Measurements from ENCODE around the gene RAF1.

The RAF1 gene

DNA sequence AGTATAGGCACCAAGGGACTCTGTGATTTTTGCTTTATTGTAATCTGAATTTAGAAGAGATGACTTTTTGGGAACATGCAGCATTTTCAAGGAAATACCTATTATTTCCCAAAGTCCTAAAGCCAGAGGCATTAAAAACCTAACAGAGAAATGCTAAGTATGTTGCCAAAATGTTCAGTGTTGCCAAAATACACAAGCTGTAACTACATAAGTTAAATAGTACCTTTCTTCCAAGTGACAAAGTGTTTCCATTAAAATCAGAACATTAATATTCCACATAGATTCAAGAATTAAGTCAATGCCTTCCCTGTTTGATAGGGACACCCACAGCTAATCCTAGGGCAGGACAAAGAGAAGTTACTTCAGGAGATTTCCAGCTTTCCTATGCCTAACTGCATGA is 65.0 kb downstream of the RAF1 start:
- in situ Hi-C loops (cut with HindIII; ENCODE audit: low sequenced_read_pairs), result no loop called here

DNA sequence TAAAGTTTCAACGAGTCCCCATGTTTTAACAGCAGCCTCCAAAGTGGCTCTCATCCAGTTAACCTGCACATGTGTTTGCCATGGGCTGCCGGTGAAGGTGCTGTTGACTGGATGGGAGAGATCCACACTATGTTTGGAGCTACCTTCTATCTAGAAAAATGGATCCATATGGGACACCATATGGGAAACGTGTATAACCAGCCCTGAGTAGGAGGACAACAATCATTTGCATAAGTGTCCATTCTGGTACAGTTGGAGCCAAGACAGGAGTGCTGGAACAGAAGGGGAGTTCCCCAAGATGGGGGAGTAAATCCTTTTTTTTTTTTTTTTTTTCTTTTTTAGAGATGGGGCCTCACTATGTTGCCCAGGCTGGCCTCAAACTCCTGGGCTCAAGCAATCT is 70.4 kb downstream of the RAF1 start:
- in situ Hi-C loops (cut with HindIII; ENCODE audit: low sequenced_read_pairs), result no loop called here

DNA sequence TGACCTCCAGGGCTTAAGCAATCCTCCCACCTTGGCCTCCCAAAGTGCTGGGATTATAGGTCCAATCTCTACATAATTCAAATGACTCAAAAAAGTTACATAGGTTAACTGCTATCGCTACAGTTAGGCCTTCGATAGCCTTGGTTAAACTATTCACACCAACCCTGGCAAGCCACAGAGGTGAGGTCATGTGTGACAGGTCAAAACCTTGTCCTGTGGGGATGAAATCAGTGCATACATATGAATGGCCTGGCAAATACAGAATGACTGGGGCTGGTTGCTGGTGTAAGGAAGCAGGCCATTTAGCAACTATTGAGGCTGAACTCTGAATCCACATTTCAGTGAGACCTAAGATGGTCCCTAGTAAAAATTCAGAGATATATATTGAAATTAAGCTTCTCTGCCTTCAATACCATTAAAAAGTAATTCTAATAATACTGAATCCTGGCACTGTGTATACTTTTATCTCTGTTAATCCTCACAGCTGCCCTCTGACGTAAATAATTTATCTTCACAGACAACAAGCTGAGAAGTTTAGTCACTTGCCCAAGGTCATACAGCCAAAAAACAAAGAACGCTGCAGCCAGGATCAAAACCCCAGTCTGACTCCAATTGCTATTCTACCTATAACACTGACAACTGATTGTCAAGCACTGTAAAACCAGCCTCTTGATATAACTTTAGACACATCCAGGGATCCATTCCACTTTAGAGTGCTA is 71.8 kb downstream of the RAF1 start:
- in situ Hi-C loops (cut with HindIII; ENCODE audit: low sequenced_read_pairs), result no loop called here

DNA sequence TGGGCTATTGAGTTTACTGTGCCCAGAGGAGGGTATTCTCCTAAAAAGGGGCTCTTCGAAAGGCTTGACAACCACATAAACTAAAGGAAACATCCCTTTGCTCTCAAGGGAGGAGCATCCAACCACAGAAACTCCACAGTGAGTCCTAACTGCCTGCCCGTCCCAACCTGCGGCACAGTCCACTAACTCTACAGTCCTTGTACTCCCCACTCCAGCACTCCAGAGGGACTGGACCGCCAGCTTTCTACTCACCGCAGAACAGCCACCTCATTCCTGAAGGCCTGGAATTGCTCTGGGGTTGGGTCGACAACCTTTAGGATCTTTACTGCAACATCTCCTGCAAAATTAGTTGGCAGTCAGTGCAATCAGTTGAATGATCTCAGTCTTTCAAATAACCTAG is 72.5 kb downstream of the RAF1 start:
- in situ Hi-C loops (cut with HindIII; ENCODE audit: low sequenced_read_pairs), result no loop called here

DNA sequence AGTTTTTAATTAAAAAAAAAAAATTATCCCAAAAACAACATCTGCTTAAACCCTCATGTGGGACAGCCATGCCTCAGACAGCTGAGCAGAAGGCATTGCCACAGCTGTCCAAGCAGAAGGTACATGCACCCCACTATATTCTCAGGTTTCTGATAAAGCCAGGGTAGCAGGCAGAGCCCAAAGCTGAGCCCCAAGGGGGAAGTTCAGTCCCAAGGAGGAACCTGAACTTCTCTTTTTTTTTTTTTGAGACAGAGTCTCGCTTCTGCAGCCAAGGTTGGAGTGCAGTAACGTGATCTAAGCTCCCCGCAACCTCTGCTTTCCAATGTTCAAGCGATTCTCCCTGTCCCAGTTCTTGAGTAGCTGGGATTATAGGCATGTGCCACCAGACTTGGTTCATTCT is 73.8 kb downstream of the RAF1 start:
- in situ Hi-C loops (cut with HindIII; ENCODE audit: low sequenced_read_pairs), result no loop called here

DNA sequence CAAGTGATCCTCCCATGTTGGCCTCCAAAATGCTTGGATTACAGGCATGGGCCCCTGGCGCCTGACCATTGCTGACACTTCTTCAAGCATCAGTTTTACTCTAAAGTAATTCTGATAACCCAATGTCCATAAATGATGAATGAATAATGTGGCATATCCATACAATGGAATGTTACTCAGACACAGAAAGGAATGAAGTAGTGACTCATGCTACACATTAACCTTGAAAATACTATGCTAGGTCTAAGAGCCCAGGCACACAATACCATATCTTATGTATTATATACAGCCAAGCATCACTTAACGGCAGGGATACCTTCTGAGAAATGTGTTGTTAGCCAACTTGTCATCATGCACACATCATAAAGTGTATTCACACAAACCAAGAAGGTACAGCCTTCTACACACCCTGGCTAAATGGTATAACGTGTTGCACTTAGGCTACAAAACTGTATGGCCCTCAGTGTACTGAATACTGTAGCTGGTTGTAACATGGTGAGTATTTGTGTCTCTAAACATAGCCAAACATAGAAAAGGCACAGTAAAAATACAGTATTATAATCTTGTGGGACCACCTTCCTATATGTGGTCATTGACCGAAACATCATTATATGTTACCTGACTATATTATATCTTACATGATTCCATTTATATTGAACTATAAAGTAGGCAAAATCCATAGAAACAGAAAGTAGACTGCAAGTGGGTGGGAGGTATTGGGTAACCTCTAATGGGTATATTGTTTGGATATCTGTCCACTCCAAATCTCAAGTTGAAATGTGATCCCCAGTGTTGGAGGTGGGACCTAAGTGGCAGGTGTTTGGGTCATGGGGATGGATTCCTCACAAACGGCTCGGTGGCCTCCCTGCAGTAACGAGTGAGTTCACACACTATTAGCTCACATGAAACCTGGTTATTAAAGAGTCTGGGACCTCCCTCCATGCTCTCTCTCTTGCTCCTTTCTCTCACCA is 75.6 kb downstream of the RAF1 start:
- in situ Hi-C loops (cut with HindIII; ENCODE audit: low sequenced_read_pairs), result no loop called here

DNA sequence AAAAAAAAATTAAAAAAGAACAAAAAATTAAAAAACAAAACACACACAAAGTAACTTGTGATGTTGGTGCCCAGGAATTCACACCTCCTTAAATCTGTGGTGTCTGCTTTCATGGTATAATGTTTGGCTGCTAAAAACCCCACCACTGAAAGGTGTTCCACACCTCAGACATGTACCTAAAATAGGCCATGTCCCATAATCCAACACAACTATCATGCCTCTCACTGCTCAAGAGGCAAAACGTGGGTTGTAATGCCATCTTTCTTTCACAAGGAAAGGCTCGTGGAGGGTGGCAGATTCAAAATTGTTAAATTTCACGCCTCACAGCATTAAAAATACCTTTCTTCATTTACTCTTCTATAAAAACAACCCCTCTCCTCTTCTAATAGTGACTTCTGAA is 77.5 kb downstream of the RAF1 start:
- in situ Hi-C loops (cut with HindIII; ENCODE audit: low sequenced_read_pairs), result no loop called here

DNA sequence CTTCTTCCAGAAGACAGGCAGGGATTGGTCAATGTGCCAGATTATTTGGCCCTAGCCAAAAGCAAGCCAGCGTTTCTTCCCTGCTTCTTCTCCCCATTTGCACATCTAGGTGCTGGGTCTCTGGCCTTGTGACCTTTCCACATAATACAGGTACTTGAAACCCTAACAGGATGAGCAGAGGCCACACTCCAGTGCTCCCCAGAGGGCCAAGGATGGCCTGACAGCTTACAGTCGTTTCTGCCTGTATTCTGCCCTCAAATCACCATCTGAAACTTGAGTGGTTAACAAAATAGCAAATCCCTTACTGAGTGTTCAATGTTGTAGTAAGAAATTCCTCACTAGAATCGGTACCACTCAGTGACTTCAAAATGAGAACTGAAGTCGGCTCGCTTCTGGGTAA is 77.9 kb downstream of the RAF1 start:
- in situ Hi-C loops (cut with HindIII; ENCODE audit: low sequenced_read_pairs), result no loop called here

DNA sequence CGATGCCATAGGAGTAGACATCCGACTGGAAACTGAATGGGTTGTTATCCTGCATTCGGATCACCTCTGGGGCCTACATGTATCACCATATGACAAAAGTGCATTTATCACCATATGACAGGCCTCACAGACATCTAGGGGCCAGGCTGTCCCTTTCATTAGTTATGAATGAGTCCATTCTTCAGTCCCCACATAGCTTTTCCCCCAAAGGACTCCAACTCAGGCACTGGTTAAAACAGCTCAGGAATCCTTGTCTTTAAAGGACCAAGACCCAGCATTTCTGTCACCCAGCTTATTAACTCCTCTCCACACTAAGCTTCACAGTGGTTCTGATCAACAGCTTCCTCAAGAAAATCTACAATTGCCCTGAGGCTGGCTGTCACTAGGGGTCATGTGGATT is 78.7 kb downstream of the RAF1 start:
- in situ Hi-C loops (cut with HindIII; ENCODE audit: low sequenced_read_pairs), result no loop called here

DNA sequence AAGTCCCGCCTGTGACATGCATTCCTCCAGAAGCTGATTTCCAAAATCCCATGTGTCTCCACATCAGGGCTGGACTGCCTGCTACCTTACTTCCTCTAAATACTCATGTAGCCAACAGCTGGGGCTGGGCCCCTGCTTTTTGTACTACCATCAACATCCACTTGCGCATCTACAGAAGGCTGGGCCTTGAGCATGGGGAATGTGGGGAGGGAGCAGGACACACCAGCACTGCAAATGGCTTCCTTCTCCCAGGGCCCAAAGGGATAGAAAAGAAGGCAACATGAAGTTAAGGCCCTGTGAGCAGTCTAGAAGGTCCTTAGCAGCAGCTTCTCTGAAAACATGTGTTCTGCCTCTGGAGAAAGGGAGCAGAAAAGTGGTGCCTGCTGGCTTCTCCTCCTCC is 79.8 kb downstream of the RAF1 start:
- in situ Hi-C loops (cut with HindIII; ENCODE audit: low sequenced_read_pairs), result no loop called here

DNA sequence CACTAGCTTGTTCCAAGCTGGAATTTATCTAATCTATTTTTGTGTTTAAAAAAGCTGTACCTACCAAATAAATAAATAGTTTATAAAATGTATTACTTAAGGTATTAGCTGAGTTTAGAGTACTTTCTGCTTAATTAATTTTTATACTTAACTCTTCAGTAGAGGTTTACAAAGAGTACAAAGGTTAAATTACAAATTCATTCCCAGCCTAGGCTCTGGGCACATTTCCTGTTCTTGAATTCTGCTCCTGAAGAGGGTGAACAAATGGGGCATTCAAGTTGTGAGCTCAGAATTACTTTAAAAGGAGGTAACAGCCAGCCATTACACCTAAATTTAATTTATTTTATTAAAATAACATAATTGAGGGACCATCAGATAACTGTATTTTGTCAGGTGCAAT is 80.6 kb downstream of the RAF1 start:
- in situ Hi-C loops (cut with HindIII; ENCODE audit: low sequenced_read_pairs), result no loop called here

DNA sequence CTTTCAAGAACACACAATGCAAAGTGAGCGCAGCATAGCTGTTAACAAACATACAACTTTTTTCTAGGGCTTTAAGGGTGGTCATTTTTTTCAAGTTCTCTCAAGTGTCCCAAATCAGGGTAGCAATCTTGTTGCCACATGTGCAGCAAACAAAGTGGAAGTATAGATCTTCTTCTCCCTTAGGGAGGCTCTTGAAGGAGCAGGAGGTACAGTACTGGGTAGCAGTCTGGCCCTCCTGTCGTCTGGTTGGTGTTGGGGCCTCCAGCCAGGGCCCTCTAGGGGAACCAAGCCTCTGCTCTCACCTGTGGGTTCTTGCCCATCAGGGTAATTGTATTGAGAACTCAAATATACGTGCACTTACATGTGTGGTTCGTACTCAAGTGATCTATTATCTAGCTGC is 81.2 kb downstream of the RAF1 start:
- in situ Hi-C loops (cut with HindIII; ENCODE audit: low sequenced_read_pairs), result no loop called here

DNA sequence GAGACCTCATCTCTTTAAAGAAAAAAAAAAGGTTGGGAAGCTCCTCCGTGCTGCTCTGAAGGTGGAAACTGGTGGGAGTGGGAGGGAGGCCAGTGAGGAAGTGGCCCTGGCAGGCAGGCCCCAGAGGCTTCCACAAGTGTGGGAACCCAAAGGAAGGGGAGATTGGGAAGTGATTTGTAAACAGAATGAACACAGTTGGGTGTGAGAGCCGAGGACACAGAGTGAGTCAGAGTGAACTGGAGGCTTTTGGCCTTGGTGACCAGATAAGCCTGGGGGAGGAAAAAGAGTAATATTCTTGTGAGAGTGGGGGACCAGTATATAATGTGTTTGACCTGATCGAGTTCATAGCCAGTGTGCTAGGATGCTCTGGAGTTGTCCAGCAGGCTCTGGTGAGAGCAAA is 84.0 kb downstream of the RAF1 start:
- in situ Hi-C loops (cut with HindIII; ENCODE audit: low sequenced_read_pairs), result no loop called here

DNA sequence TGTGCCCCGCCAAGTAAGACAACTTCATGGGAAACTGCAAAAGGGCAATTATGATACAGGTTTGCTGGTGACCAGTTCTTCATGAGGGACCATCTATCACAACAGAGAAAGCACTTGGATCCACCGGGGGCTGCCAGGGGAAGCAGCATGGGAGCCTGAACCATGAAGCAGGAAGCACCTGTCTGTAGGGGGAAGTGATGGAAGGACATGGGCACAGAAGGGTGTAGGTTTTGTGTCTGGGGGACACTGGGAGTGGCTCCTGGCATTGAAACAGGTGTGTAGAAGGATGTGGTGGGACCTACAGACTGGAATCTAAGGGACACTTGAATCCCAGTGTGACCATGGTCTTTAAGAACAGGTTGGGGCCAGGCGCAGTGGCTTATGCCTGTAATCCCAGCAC is 84.5 kb downstream of the RAF1 start:
- in situ Hi-C loops (cut with HindIII; ENCODE audit: low sequenced_read_pairs), result no loop called here

DNA sequence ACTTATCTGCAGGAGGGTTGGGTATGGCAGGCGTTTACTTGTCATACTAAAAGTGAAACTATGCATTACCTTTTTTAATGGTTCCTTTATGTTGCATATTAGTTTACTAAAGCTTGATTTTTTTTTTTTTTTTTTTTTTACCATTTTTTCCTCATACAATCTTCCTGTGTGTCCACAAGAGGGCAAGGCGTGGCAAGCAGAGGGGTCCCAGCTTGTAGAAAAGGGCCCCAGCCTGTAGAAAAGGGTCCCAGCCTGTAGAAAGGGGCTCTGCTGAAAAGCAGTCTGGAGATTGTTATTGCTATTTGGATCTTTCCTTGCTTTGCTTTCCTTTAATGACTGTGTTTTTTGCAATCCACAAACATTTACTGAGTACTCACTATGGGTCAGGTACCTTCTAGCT is 85.2 kb downstream of the RAF1 start:
- in situ Hi-C loops (cut with HindIII; ENCODE audit: low sequenced_read_pairs), result no loop called here

DNA sequence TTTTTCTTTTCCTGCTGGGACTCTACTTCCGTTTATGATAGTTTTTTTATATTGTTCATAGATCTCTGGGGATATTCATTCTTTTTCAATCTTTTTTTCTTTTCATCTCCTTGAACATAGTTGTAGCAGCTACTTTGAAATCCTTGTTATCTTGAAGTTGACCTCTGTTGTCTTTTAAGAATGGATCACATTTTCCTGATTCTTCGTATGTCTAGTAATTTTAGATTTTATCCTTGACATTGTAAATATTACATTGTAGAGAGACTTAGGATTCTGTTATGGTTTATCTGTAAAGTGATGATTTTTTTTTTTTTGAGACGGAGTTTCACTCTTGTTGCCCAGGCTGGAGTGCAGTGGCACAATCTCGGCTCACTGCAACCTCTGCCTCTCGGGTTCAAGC is 86.5 kb downstream of the RAF1 start:
- in situ Hi-C loops (cut with HindIII; ENCODE audit: low sequenced_read_pairs), result no loop called here

DNA sequence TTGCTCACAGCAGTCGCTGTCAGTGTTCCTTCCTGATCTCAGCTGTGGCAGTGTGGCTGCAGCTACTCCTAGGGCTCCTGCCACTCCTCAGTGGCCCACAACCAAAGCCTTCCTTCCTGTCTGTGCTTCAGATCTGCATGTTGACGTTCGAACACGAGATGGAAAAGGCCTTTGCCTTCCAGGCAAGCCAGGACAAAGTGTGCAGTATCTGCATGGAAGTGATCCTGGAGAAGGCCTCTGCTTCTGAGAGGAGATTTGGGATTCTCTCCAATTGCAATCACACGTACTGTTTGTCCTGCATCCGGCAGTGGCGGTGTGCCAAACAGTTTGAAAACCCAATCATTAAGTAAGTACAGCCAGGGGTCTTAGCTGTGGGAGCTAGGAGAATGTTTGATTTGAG is 89.3 kb downstream of the RAF1 start:
- in situ Hi-C loops (cut with HindIII; ENCODE audit: low sequenced_read_pairs), result no loop called here

DNA sequence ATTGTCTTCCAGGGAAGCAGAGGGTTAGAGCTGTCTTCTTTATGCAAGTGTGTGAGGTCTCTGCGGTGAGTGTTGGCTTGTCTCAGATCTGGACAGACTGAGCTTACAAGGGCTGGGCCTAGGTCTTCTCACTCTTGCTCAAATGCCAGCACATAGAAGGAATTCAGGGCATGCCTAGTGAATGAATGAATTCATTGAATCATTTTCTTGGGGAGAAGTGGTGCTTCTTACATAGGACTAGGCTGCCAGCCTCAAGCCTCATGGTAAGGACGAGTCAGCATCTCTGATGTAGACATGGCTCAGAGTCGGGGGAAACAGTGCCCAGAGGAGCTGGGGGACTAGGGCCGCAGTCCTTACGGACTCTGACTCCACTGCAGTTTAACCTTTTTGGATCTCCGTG is 89.8 kb downstream of the RAF1 start:
- in situ Hi-C loops (cut with HindIII; ENCODE audit: low sequenced_read_pairs), result no loop called here

DNA sequence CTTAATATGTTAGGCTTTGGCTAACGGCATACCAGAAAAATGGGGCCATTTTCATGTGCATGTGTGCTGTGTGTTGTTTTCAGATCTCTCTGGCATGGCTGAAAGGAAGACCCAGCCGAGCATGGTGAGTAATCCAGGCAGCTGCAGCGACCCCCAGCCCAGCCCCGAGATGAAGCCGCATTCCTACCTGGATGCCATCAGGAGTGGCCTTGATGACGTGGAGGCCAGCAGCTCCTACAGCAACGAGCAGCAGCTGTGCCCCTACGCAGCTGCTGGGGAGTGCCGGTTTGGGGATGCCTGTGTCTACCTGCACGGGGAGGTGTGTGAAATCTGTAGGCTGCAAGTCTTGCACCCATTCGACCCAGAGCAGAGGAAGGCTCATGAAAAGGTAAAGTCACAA is 91.9 kb downstream of the RAF1 start:
- in situ Hi-C loops (cut with HindIII; ENCODE audit: low sequenced_read_pairs), result no loop called here

DNA sequence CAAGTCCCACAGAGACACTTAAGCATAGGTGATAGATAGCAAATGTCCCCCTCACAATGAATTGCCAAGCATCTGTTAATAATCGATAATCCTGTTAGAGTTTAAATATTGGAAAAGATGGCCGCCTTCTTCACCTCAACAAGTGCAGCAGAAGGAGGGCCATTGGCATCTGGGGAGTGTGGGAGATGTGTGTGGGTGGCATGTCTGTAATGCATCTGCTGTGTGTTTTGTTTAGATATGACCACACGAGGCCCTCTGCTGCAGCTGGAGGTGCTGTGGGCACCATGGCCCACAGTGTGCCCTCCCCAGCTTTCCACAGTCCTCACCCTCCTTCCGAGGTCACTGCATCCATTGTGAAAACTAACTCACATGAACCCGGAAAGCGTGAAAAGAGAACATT is 94.1 kb downstream of the RAF1 start:
- in situ Hi-C loops (cut with HindIII; ENCODE audit: low sequenced_read_pairs), result no loop called here

DNA sequence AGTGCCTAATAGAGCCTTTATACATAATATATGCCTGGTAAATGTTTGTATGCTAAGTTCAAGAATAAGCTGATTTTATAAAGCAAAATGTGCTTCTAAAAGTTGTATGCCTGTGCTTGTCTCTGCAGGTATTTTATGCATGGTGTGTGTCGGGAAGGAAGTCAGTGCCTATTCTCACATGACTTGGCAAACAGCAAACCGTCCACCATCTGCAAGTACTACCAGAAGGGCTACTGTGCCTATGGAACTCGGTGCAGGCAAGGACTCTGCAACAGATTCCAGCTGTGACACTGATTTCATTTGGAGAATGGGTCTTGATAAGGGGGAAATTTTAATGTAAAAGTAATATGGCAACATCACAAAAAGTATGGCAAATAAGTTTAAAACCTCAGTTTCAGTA is 95.2 kb downstream of the RAF1 start:
- in situ Hi-C loops (cut with HindIII; ENCODE audit: low sequenced_read_pairs), result no loop called here

DNA sequence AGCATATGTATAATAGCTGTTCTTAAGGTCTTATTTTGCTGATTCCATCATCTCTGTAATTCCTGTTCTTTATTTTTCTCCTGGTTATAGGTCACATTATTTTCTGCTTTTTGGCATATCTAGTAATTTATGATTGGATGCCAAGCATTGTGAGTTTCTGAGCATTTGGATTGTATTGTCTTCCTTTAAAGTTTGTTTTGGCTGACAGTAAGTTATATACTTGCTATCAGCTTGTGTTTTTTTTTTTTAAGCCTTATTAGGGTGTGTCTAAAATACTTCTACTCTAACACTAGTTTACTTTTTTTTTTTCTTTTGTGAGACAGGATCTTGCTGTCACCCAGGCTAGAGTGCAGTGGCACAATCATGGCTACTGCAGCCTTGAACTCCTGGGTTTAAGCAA is 96.9 kb downstream of the RAF1 start:
- in situ Hi-C loops (cut with HindIII; ENCODE audit: low sequenced_read_pairs), result no loop called here
